HL-60 (cell line): ENCODE results near the gene TPMT.

Source experiments
- DNase-seq, 2 experiments: peaks; one replicate each; pipeline ENCODE4 v3.0.0-alpha.2; 2010 to 2020; ENCODE audit warnings: low read depth in 1 of 2, low spot score in 1 of 2
- H3K27ac ChIP-seq: fragments of 250-450 bp; sonication (Bioruptor Pico); replicated peaks from 2 replicates; pipeline ENCODE4 v1.5.1; 2020; ENCODE audit warnings: mild to moderate bottlenecking, moderate library complexity
- H3K27me3 ChIP-seq: fragments of 250-450 bp; sonication (Bioruptor Pico); 2 replicates; pipeline ENCODE4 v1.5.1; 2021; ENCODE audit warnings: mild to moderate bottlenecking, moderate library complexity; ENCODE audit not compliant: insufficient read depth, poor library complexity, severe bottlenecking
- H3K4me3 ChIP-seq: replicated peaks from 2 replicates; pipeline ENCODE4 v1.5.1; 2011; ENCODE audit warnings: mild to moderate bottlenecking, control low read depth, low read length; ENCODE audit not compliant: insufficient read depth
- CTCF ChIP-seq: IDR thresholded peaks from one replicate; pipeline ENCODE4 v1.5.1; 2011; ENCODE audit warnings: low read length, control low read depth, inconsistent platforms; ENCODE audit not compliant: insufficient read depth
- GABPA ChIP-seq: IDR thresholded peaks from 2 replicates; pipeline ENCODE4 v1.6.1; 2012; ENCODE audit warnings: low read depth
- POLR2AphosphoS5 ChIP-seq: IDR thresholded peaks from 2 replicates; pipeline ENCODE4 v1.6.1; 2012; ENCODE audit warnings: low read depth
- REST ChIP-seq: IDR thresholded peaks from 2 replicates; pipeline ENCODE4 v1.6.1; 2012; ENCODE audit warnings: low read depth; ENCODE audit not compliant: insufficient replicate concordance
- SPI1 ChIP-seq: IDR thresholded peaks from 2 replicates; pipeline ENCODE4 v1.6.1; 2012; ENCODE audit warnings: low read depth, mild to moderate bottlenecking, borderline replicate concordance

TPMT gene

GRCh38 chr6:18139935-18140621 is 14.8 kb downstream of the TPMT start:
- H3K27ac ChIP-seq: no peak overlapping the region
- H3K4me3 ChIP-seq: no peak overlapping the region
- TF ChIP-seq POLR2AphosphoS5 (no peak), CTCF (no peak), REST (no peak), SPI1 (no peak), GABPA (no peak)
- H3K27me3 ChIP-seq: no peaks in the 10 kb centered on the region
- no peak for DNase-seq

GRCh38 chr6:18138906-18139305 is 16.0 kb downstream of the TPMT start:
- no peak for TF ChIP-seq REST
- no peak for TF ChIP-seq GABPA
- no peak for TF ChIP-seq POLR2AphosphoS5
- TF ChIP-seq CTCF: no peak
- TF ChIP-seq SPI1: no peak
- DNase-seq: no peak

GRCh38 chr6:18136260-18136659 is 18.6 kb downstream of the TPMT start:
- no peaks in the 10 kb centered on the region for H3K27me3 ChIP-seq
- TF ChIP-seq REST: no peak
- H3K4me3 ChIP-seq: no peak overlapping the region
- no peak for DNase-seq
- H3K27ac ChIP-seq: no peak overlapping the region

More at GRCh38 chr6:18138906-18139305, 16.0 kb downstream of the TPMT start:
- H3K4me3 ChIP-seq: no peak overlapping the region
- H3K27ac ChIP-seq: no peak overlapping the region
- no peaks in the 10 kb centered on the region for H3K27me3 ChIP-seq
